ENCODE data around the gene PSMB7.

DNA sequence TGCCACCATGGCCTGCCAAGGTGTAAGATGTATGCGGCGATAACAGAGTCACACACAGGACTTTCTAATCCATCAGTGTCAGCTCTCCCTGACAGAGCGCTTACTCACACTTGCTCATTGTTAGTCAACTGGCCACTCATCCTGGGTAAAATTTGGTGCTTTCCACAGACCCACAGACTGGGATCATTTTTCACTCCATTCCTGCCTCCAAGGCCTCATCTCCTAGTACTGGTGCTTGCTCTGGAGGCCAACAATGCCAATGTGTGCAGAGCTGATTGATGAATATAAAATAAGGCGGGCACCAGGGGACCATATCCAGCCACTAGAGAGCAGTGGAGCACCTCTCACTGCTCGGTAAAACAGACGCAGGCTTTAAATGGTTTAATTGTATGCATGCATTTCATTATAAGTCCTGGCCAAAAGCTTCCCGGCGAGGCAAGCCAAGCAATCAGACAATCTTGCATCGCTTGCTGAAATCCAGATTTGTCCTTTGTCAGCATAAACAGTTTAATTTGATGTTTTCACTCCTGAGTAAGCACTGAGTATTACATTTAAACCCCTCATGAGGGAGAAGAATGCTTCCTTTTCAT is 22.3 kb downstream of the PSMB7 start:
- TF ChIP-seq CEBPB (IDR thresholded peaks at IDR 0.05), result no peak
- TF ChIP-seq, protein P1, sequence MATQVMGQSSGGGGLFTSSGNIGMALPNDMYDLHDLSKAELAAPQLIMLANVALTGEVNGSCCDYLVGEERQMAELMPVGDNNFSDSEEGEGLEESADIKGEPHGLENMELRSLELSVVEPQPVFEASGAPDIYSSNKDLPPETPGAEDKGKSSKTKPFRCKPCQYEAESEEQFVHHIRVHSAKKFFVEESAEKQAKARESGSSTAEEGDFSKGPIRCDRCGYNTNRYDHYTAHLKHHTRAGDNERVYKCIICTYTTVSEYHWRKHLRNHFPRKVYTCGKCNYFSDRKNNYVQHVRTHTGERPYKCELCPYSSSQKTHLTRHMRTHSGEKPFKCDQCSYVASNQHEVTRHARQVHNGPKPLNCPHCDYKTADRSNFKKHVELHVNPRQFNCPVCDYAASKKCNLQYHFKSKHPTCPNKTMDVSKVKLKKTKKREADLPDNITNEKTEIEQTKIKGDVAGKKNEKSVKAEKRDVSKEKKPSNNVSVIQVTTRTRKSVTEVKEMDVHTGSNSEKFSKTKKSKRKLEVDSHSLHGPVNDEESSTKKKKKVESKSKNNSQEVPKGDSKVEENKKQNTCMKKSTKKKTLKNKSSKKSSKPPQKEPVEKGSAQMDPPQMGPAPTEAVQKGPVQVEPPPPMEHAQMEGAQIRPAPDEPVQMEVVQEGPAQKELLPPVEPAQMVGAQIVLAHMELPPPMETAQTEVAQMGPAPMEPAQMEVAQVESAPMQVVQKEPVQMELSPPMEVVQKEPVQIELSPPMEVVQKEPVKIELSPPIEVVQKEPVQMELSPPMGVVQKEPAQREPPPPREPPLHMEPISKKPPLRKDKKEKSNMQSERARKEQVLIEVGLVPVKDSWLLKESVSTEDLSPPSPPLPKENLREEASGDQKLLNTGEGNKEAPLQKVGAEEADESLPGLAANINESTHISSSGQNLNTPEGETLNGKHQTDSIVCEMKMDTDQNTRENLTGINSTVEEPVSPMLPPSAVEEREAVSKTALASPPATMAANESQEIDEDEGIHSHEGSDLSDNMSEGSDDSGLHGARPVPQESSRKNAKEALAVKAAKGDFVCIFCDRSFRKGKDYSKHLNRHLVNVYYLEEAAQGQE (IDR thresholded peaks at IDR 0.05; ENCODE audit: low read depth), result no peak
- TF ChIP-seq RAD21 (IDR thresholded peaks at IDR 0.05; ENCODE audit: low read depth), result no peak; the same call in 1 of the 2 replicates
- TF ChIP-seq EP300 (IDR thresholded peaks at IDR 0.05; ENCODE audit: borderline replicate concordance), result no peak
- TF ChIP-seq TCF12 (IDR thresholded peaks at IDR 0.05; ENCODE audit: low read depth), result no peak
- TF ChIP-seq ZBTB7A (IDR thresholded peaks at IDR 0.05; ENCODE audit: low read depth), result no peak
- TF ChIP-seq NFIC (IDR thresholded peaks at IDR 0.05), result no peak
- no peak for TF ChIP-seq EGR1 (IDR thresholded peaks at IDR 0.05)
- no peak for TF ChIP-seq CREB1 (IDR thresholded peaks at IDR 0.05; ENCODE audit: low read depth)
- TF ChIP-seq FOXM1 (IDR thresholded peaks at IDR 0.05; ENCODE audit: borderline replicate concordance, low read depth), result no peak
- TF ChIP-seq TAF1 (IDR thresholded peaks at IDR 0.05; ENCODE audit: low read depth), result no peak
